ENCODE results near the gene HSH2D.

HSH2D gene

GRCh38 chr19:16125737-16126495 lies 17.6 kb upstream of the HSH2D start:
- H3K27me3 ChIP-seq (ENCODE audit: control insufficient read depth, insufficient read depth, low read length) = no peaks in the 10 kb centered on the region
- peaks cover 86% of the 10 kb centered on the region for H3K36me3 ChIP-seq (ENCODE audit: control insufficient read depth, insufficient read depth, low read length)
- no peak overlapping the region for H3K4me3 ChIP-seq (ENCODE audit: low read depth, low read length)
- H3K9me3 ChIP-seq (ENCODE audit: control insufficient read depth, insufficient read depth, low read length) = no peaks in the 10 kb centered on the region
- H3K4me1 ChIP-seq (ENCODE audit: control insufficient read depth, insufficient read depth, low read length) = no peaks in the 10 kb centered on the region
- H3K9ac ChIP-seq (ENCODE audit: low read depth, low read length) = no peak overlapping the region

GRCh38 chr19:16127080-16127479 lies 16.4 kb upstream of the HSH2D start:
- peaks cover 80% of the 10 kb centered on the region for H3K36me3 ChIP-seq (ENCODE audit: control insufficient read depth, insufficient read depth, low read length)
- no peaks in the 10 kb centered on the region for H3K4me1 ChIP-seq (ENCODE audit: control insufficient read depth, insufficient read depth, low read length)
- H3K9me3 ChIP-seq (ENCODE audit: control insufficient read depth, insufficient read depth, low read length) = no peaks in the 10 kb centered on the region
- H3K9ac ChIP-seq (ENCODE audit: low read depth, low read length) = no peak overlapping the region
- H3K27me3 ChIP-seq (ENCODE audit: control insufficient read depth, insufficient read depth, low read length) = no peaks in the 10 kb centered on the region
- H3K4me3 ChIP-seq (ENCODE audit: low read depth, low read length) = no peak overlapping the region

GRCh38 chr19:16127776-16128371 lies 15.6 kb upstream of the HSH2D start:
- Histone ChIP-seq H3K9ac (ENCODE audit: low read depth, low read length) (no peak overlapping the region), H3K36me3 (ENCODE audit: control insufficient read depth, insufficient read depth, low read length) (peaks cover 81% of the 10 kb centered on the region), H3K9me3 (ENCODE audit: control insufficient read depth, insufficient read depth, low read length) (no peaks in the 10 kb centered on the region), H3K4me1 (ENCODE audit: control insufficient read depth, insufficient read depth, low read length) (no peaks in the 10 kb centered on the region), H3K27me3 (ENCODE audit: control insufficient read depth, insufficient read depth, low read length) (no peaks in the 10 kb centered on the region), H3K4me3 (ENCODE audit: low read depth, low read length) (no peak overlapping the region)

- Histone ChIP-seq H3K36me3 (ENCODE audit: control insufficient read depth, insufficient read depth, low read length) (peaks cover 63% of the 10 kb centered on the region), H3K4me3 (ENCODE audit: low read depth, low read length) (no peak overlapping the region), H3K27me3 (ENCODE audit: control insufficient read depth, insufficient read depth, low read length) (no peaks in the 10 kb centered on the region), H3K9me3 (ENCODE audit: control insufficient read depth, insufficient read depth, low read length) (no peaks in the 10 kb centered on the region), H3K9ac (ENCODE audit: low read depth, low read length) (no peak overlapping the region), H3K4me1 (ENCODE audit: control insufficient read depth, insufficient read depth, low read length) (peaks cover 2% of the 10 kb centered on the region)
Measured at GRCh38 chr19:16131648-16132047, 11.8 kb upstream of the HSH2D start.

GRCh38 chr19:16133818-16134217 lies 9.7 kb upstream of the HSH2D start:
- Histone ChIP-seq H3K4me1 (ENCODE audit: control insufficient read depth, insufficient read depth, low read length) (peaks cover 2% of the 10 kb centered on the region), H3K27me3 (ENCODE audit: control insufficient read depth, insufficient read depth, low read length) (no peaks in the 10 kb centered on the region), H3K4me3 (ENCODE audit: low read depth, low read length) (no peak overlapping the region), H3K9ac (ENCODE audit: low read depth, low read length) (no peak overlapping the region), H3K36me3 (ENCODE audit: control insufficient read depth, insufficient read depth, low read length) (peaks cover 42% of the 10 kb centered on the region), H3K9me3 (ENCODE audit: control insufficient read depth, insufficient read depth, low read length) (no peaks in the 10 kb centered on the region)

- Histone ChIP-seq H3K36me3 (ENCODE audit: control insufficient read depth, insufficient read depth, low read length) (peaks cover 35% of the 10 kb centered on the region), H3K9me3 (ENCODE audit: control insufficient read depth, insufficient read depth, low read length) (no peaks in the 10 kb centered on the region), H3K27me3 (ENCODE audit: control insufficient read depth, insufficient read depth, low read length) (no peaks in the 10 kb centered on the region), H3K4me3 (ENCODE audit: low read depth, low read length) (no peak overlapping the region), H3K4me1 (ENCODE audit: control insufficient read depth, insufficient read depth, low read length) (peaks cover 2% of the 10 kb centered on the region), H3K9ac (ENCODE audit: low read depth, low read length) (no peak overlapping the region)
Measured at GRCh38 chr19:16134510-16134909, 9.0 kb upstream of the HSH2D start.

- H3K4me1 ChIP-seq (ENCODE audit: control insufficient read depth, insufficient read depth, low read length) = peaks cover 2% of the 10 kb centered on the region
- H3K36me3 ChIP-seq (ENCODE audit: control insufficient read depth, insufficient read depth, low read length) = peaks cover 27% of the 10 kb centered on the region
- no peaks in the 10 kb centered on the region for H3K27me3 ChIP-seq (ENCODE audit: control insufficient read depth, insufficient read depth, low read length)
- no peaks in the 10 kb centered on the region for H3K9me3 ChIP-seq (ENCODE audit: control insufficient read depth, insufficient read depth, low read length)
- no peak overlapping the region for H3K9ac ChIP-seq (ENCODE audit: low read depth, low read length)
- no peak overlapping the region for H3K4me3 ChIP-seq (ENCODE audit: low read depth, low read length)
Measured at GRCh38 chr19:16135430-16136127, 7.9 kb upstream of the HSH2D start.

- Histone ChIP-seq H3K27me3 (ENCODE audit: control insufficient read depth, insufficient read depth, low read length) (no peaks in the 10 kb centered on the region), H3K9me3 (ENCODE audit: control insufficient read depth, insufficient read depth, low read length) (no peaks in the 10 kb centered on the region), H3K4me1 (ENCODE audit: control insufficient read depth, insufficient read depth, low read length) (peaks cover 2% of the 10 kb centered on the region), H3K36me3 (ENCODE audit: control insufficient read depth, insufficient read depth, low read length) (peaks cover 22% of the 10 kb centered on the region), H3K9ac (ENCODE audit: low read depth, low read length) (no peak overlapping the region), H3K4me3 (ENCODE audit: low read depth, low read length) (no peak overlapping the region)
Measured at GRCh38 chr19:16136185-16136999, 7.1 kb upstream of the HSH2D start.

GRCh38 chr19:16139752-16140151 lies 3.7 kb upstream of the HSH2D start:
- no peak overlapping the region for H3K4me3 ChIP-seq (ENCODE audit: low read depth, low read length)
- peaks cover 4% of the 10 kb centered on the region for H3K4me1 ChIP-seq (ENCODE audit: control insufficient read depth, insufficient read depth, low read length)
- no peaks in the 10 kb centered on the region for H3K9me3 ChIP-seq (ENCODE audit: control insufficient read depth, insufficient read depth, low read length)
- no peaks in the 10 kb centered on the region for H3K27me3 ChIP-seq (ENCODE audit: control insufficient read depth, insufficient read depth, low read length)
- H3K36me3 ChIP-seq (ENCODE audit: control insufficient read depth, insufficient read depth, low read length) = no peaks in the 10 kb centered on the region
- H3K9ac ChIP-seq (ENCODE audit: low read depth, low read length) = no peak overlapping the region

GRCh38 chr19:16141043-16141442 lies 2.4 kb upstream of the HSH2D start:
- no peaks in the 10 kb centered on the region for H3K9me3 ChIP-seq (ENCODE audit: control insufficient read depth, insufficient read depth, low read length)
- no peak overlapping the region for H3K4me3 ChIP-seq (ENCODE audit: low read depth, low read length)
- no peaks in the 10 kb centered on the region for H3K36me3 ChIP-seq (ENCODE audit: control insufficient read depth, insufficient read depth, low read length)
- no peaks in the 10 kb centered on the region for H3K27me3 ChIP-seq (ENCODE audit: control insufficient read depth, insufficient read depth, low read length)
- H3K4me1 ChIP-seq (ENCODE audit: control insufficient read depth, insufficient read depth, low read length) = peaks cover 4% of the 10 kb centered on the region
- no peak overlapping the region for H3K9ac ChIP-seq (ENCODE audit: low read depth, low read length)

- Histone ChIP-seq H3K9me3 (ENCODE audit: control insufficient read depth, insufficient read depth, low read length) (no peaks in the 10 kb centered on the region), H3K36me3 (ENCODE audit: control insufficient read depth, insufficient read depth, low read length) (no peaks in the 10 kb centered on the region), H3K4me1 (ENCODE audit: control insufficient read depth, insufficient read depth, low read length) (peaks cover 2% of the 10 kb centered on the region), H3K4me3 (ENCODE audit: low read depth, low read length) (no peak overlapping the region), H3K9ac (ENCODE audit: low read depth, low read length) (no peak overlapping the region), H3K27me3 (ENCODE audit: control insufficient read depth, insufficient read depth, low read length) (no peaks in the 10 kb centered on the region)
Measured at GRCh38 chr19:16142032-16142580, 1.4 kb upstream of the HSH2D start.

All from iPS-15b (cell line).